NCI-H345 treated with DMSO at 0.1 percent for 48 hours (cell line): ENCODE results near the gene KLHL30.

Source experiments
- DNase-seq: peaks from one replicate; lab custom pipeline; 2025; ENCODE audit not compliant: unreplicated experiment; lab: John Stamatoyannopoulos, UW

KLHL30 gene

GRCh38 chr2:238117199-238118154 lies 21.0 kb upstream of the KLHL30 start:
- no peak for DNase-seq

- no peak for DNase-seq
These were observed 18.6 kb upstream of the KLHL30 start for GRCh38 chr2:238119756-238120462.

- no peak for DNase-seq
These were observed 17.8 kb upstream of the KLHL30 start for GRCh38 chr2:238120463-238121298.

GRCh38 chr2:238121511-238122286 lies 16.8 kb upstream of the KLHL30 start:
- no peak for DNase-seq

GRCh38 chr2:238122287-238123217 lies 15.9 kb upstream of the KLHL30 start:
- no peak for DNase-seq

- DNase-seq, result no peak
These were observed 15.1 kb upstream of the KLHL30 start for GRCh38 chr2:238123218-238123971.

GRCh38 chr2:238123991-238124470 lies 14.4 kb upstream of the KLHL30 start:
- DNase-seq, result no peak

GRCh38 chr2:238124488-238125126 lies 13.9 kb upstream of the KLHL30 start:
- no peak for DNase-seq

GRCh38 chr2:238125127-238125885 lies 13.2 kb upstream of the KLHL30 start:
- no peak for DNase-seq

- no peak for DNase-seq
These were observed 12.1 kb upstream of the KLHL30 start for GRCh38 chr2:238126338-238126737.

- DNase-seq, result no peak
These were observed 11.7 kb upstream of the KLHL30 start for GRCh38 chr2:238126775-238127164.

GRCh38 chr2:238127165-238128060 lies 11.1 kb upstream of the KLHL30 start:
- DNase-seq, result no peak

GRCh38 chr2:238128061-238128440 lies 10.4 kb upstream of the KLHL30 start:
- no peak for DNase-seq

- DNase-seq, result no peak
These were observed 9.9 kb upstream of the KLHL30 start for GRCh38 chr2:238128534-238129001.

GRCh38 chr2:238129166-238130010 lies 9.1 kb upstream of the KLHL30 start:
- DNase-seq, result no peak
